H9 (cell line): ENCODE data around the gene PCYT1B. TPM values are rescaled to one million over a fixed set of nuclear protein-coding genes. Genes with fewer than 3 reads are reported as not detected.

ENCODE experiments used
- DNase-seq: peaks from one replicate; pipeline ENCODE4 v3.0.0-alpha.2; 2017
- H2AFZ ChIP-seq: one replicate; pipeline ENCODE4 v1.6.1; 2013; ENCODE audit warnings: mild to moderate bottlenecking, low read length, control low read depth, moderate library complexity
- H2AK5ac ChIP-seq: 2 replicates; pipeline ENCODE4 v1.6.1; 2013; ENCODE audit warnings: low read length, control low read depth, mixed read lengths; ENCODE audit not compliant: insufficient read length
- H2BK120ac ChIP-seq: one replicate; pipeline ENCODE4 v1.6.1; 2013; ENCODE audit warnings: low read depth, mild to moderate bottlenecking, low read length, control low read depth, inconsistent platforms; ENCODE audit not compliant: poor library complexity, severe bottlenecking
- H2BK12ac ChIP-seq: 2 replicates; pipeline ENCODE4 v1.6.1; 2013; ENCODE audit warnings: low read length, control low read depth, mixed read lengths, low read depth; ENCODE audit not compliant: insufficient read length
- H2BK15ac ChIP-seq: 2 replicates; pipeline ENCODE4 v1.6.1; 2013; ENCODE audit warnings: low read depth, low read length, control low read depth
- H2BK20ac ChIP-seq: one replicate; pipeline ENCODE4 v1.6.1; 2013; ENCODE audit warnings: low read depth, mild to moderate bottlenecking, low read length, control low read depth, inconsistent platforms; ENCODE audit not compliant: poor library complexity, severe bottlenecking
- H2BK5ac ChIP-seq: 2 replicates; pipeline ENCODE4 v1.6.1; 2013; ENCODE audit warnings: low read length, control low read depth, mixed read lengths; ENCODE audit not compliant: insufficient read length
- H3K14ac ChIP-seq: 2 replicates; pipeline ENCODE4 v1.6.1; 2013; ENCODE audit warnings: low read length, control low read depth; ENCODE audit not compliant: insufficient read depth
- H3K18ac ChIP-seq: 2 replicates; pipeline ENCODE4 v1.6.1; 2013; ENCODE audit warnings: low read depth, mild to moderate bottlenecking, mixed read lengths, low read length, control low read depth; ENCODE audit not compliant: insufficient read length
- H3K23ac ChIP-seq: 2 replicates; pipeline ENCODE4 v1.6.1; 2013; ENCODE audit warnings: low read length, control low read depth, mixed read lengths, low read depth; ENCODE audit not compliant: insufficient read length
- H3K23me2 ChIP-seq: 2 replicates; pipeline ENCODE4 v1.6.1; 2013; ENCODE audit warnings: low read depth, mild to moderate bottlenecking, mixed read lengths, low read length, control low read depth; ENCODE audit not compliant: insufficient read length, poor library complexity, severe bottlenecking
- H3K27ac ChIP-seq: 2 replicates; pipeline ENCODE4 v1.5.1; 2013; ENCODE audit warnings: low read length, control low read depth, mixed read lengths, low read depth; ENCODE audit not compliant: insufficient read length
- H3K27me3 ChIP-seq: 2 replicates; pipeline ENCODE4 v1.6.1; 2013; ENCODE audit warnings: low read length, control low read depth, inconsistent platforms; ENCODE audit not compliant: insufficient read depth
- H3K4ac ChIP-seq: 2 replicates; pipeline ENCODE4 v1.6.1; 2013; ENCODE audit warnings: low read depth, mild to moderate bottlenecking, control low read depth, inconsistent platforms, low read length, moderate library complexity
- H3K4me1 ChIP-seq: 2 replicates; pipeline ENCODE4 v1.6.1; 2013; ENCODE audit warnings: low read length, control low read depth, inconsistent platforms; ENCODE audit not compliant: insufficient read depth
- H3K4me2 ChIP-seq: 2 replicates; pipeline ENCODE4 v1.6.1; 2013; ENCODE audit warnings: low read length, control low read depth, mixed read lengths; ENCODE audit not compliant: insufficient read length, insufficient read depth
- H3K56ac ChIP-seq: 2 replicates; pipeline ENCODE4 v1.6.1; 2013; ENCODE audit warnings: low read depth, mild to moderate bottlenecking, mixed read lengths, low read length, control low read depth; ENCODE audit not compliant: insufficient read length
- H3K79me1 ChIP-seq: 2 replicates; pipeline ENCODE4 v1.6.1; 2013; ENCODE audit warnings: low read depth, mild to moderate bottlenecking, moderate library complexity, low read length, control low read depth, inconsistent platforms; ENCODE audit not compliant: insufficient read depth, poor library complexity, severe bottlenecking
- H3K79me2 ChIP-seq: 2 replicates; pipeline ENCODE4 v1.6.1; 2013; ENCODE audit warnings: low read length, control low read depth, inconsistent platforms; ENCODE audit not compliant: insufficient read depth
- H3K9ac ChIP-seq: 2 replicates; pipeline ENCODE4 v1.6.1; 2013; ENCODE audit warnings: low read length, control low read depth, mixed read lengths; ENCODE audit not compliant: insufficient read length; ENCODE audit errors: extremely low read depth
- H3K9me3 ChIP-seq: one replicate; pipeline ENCODE4 v1.6.1; 2013; ENCODE audit warnings: low read depth, low read length, inconsistent platforms; ENCODE audit not compliant: control insufficient read depth
- H3T11ph ChIP-seq: one replicate; pipeline ENCODE4 v1.6.1; 2013; ENCODE audit warnings: mild to moderate bottlenecking, low read length, control low read depth, inconsistent platforms
- H4K20me1 ChIP-seq: one replicate; pipeline ENCODE4 v1.6.1; 2013; ENCODE audit not compliant: control insufficient read depth, insufficient read length, insufficient read depth
- H4K5ac ChIP-seq: 2 replicates; pipeline ENCODE4 v1.6.1; 2013; ENCODE audit warnings: low read depth, mild to moderate bottlenecking, mixed read lengths, low read length, control low read depth; ENCODE audit not compliant: insufficient read length
- H4K8ac ChIP-seq: replicated peaks from 2 replicates; pipeline ENCODE4 v1.6.1; 2013; ENCODE audit warnings: low read length, control low read depth, mixed read lengths, low read depth; ENCODE audit not compliant: insufficient read length
- H4K91ac ChIP-seq: 2 replicates; pipeline ENCODE4 v1.6.1; 2013; ENCODE audit warnings: low read depth, mild to moderate bottlenecking, moderate library complexity, mixed read lengths, low read length, control low read depth; ENCODE audit not compliant: insufficient read length
- H3K27ac Mint-ChIP-seq, 3 experiments: 2 replicates in 2 of 3; 3 replicates in 1 of 3; pipeline ENCODE4 v1.8.0; 2020 to 2021; ENCODE audit warnings: mixed read lengths in 3 of 3, mild to moderate bottlenecking in 1 of 3, moderate library complexity in 1 of 3
- H3K27me3 Mint-ChIP-seq: 2 replicates; pipeline ENCODE4 v1.8.0; 2021; ENCODE audit warnings: low read depth, mild to moderate bottlenecking, moderate library complexity, mixed read lengths
- H3K36me3 Mint-ChIP-seq, 3 experiments: 2 replicates in 2 of 3; 3 replicates in 1 of 3; pipeline ENCODE4 v1.8.0; 2020 to 2021; ENCODE audit warnings: low read depth in 3 of 3, mixed read lengths in 3 of 3; ENCODE audit not compliant: insufficient read depth in 1 of 3
- H3K4me1 Mint-ChIP-seq, 2 experiments: 2 replicates each; pipeline ENCODE4 v1.8.0; 2020; ENCODE audit warnings: mixed read lengths in 2 of 2
- H3K4me3 Mint-ChIP-seq, 2 experiments: 2 replicates in 1 of 2; 3 replicates in 1 of 2; pipeline ENCODE4 v1.8.0; 2020 to 2021; ENCODE audit warnings: mild to moderate bottlenecking in 2 of 2, mixed read lengths in 2 of 2, moderate library complexity in 1 of 2
- H3K9me3 Mint-ChIP-seq, 2 experiments: 2 replicates in 1 of 2; 3 replicates in 1 of 2; pipeline ENCODE4 v1.8.0; 2020; ENCODE audit warnings: mild to moderate bottlenecking in 2 of 2, mixed read lengths in 2 of 2, moderate library complexity in 1 of 2
- CTCF ChIP-seq: fragments of 200-600 bp; sonication (generic); conservative IDR thresholded peaks from 3 replicates; pipeline ENCODE4 v1.8.0; 2021; ENCODE audit warnings: antibody characterized with exemption, mild to moderate bottlenecking
- WGBS: extraction: QIAGEN DNeasy Blood & Tissue Kit; methylation state at CpG from one replicate; pipeline ENCODE4 v1.1.7; 2013; ENCODE audit warnings: missing lambda C conversion rate, low lambda C conversion rate, mixed read lengths; ENCODE audit not compliant: insufficient read length; ENCODE audit errors: extremely low coverage; 5-methylcytosine and 5-hydroxymethylcytosine counted together
- total RNA-seq: library from RNA; stranded (reverse); gene quantifications from 2 replicates; pipeline ENCODE4 v1.2.1, GENCODE V29; 2021

Gene PCYT1B
- total RNA-seq, 1 experiment from 2014 or later: 29.1 TPM

GRCh38 chrX:24577091-24577490, 70.1 kb downstream of the PCYT1B start:
- WGBS: no CpG with 5 or more reads among the region's 9 CpGs
- no peaks in the 10 kb centered on the region for H3K79me2 ChIP-seq
- Mint-ChIP-seq H3K4me1 (no peaks in the 10 kb centered on the region), H3K36me3 (peaks cover 18 to 30% (median 29%) of the 10 kb centered on the region in 3 experiments; a peak in 6 of 7 replicates), H3K4me3 (no peak overlapping the region), H3K27me3 (no peaks in the 10 kb centered on the region), H3K9me3 (no peaks in the 10 kb centered on the region), H3K27ac (no peak overlapping the region)
- H2BK20ac ChIP-seq: no peak overlapping the region
- no peaks in the 10 kb centered on the region for H3K4me1 ChIP-seq
- H4K5ac ChIP-seq: no peak overlapping the region
- H3K18ac ChIP-seq: no peak overlapping the region
- no peak overlapping the region for H3K4ac ChIP-seq
- no peak overlapping the region for H3K9ac ChIP-seq
- no peak overlapping the region for H2AK5ac ChIP-seq
- H4K20me1 ChIP-seq: no peaks in the 10 kb centered on the region
- H2BK120ac ChIP-seq: no peak overlapping the region
- H3K23me2 ChIP-seq: no peaks in the 10 kb centered on the region
- no peak overlapping the region for H2BK5ac ChIP-seq
- no peak overlapping the region for H3K4me2 ChIP-seq
- H4K91ac ChIP-seq: no peak overlapping the region
- no peak overlapping the region for H2AFZ ChIP-seq
- no peak overlapping the region for H3K23ac ChIP-seq
- H4K8ac ChIP-seq: no peak overlapping the region
- H3K27me3 ChIP-seq: no peaks in the 10 kb centered on the region
- TF ChIP-seq CTCF: no peak
- no peak overlapping the region for H3T11ph ChIP-seq
- H3K56ac ChIP-seq: no peak overlapping the region
- H2BK12ac ChIP-seq: no peak overlapping the region
- H3K9me3 ChIP-seq: no peaks in the 10 kb centered on the region
- DNase-seq: no peak
- H3K14ac ChIP-seq: no peak overlapping the region
- no peak overlapping the region for H3K27ac ChIP-seq
- no peaks in the 10 kb centered on the region for H3K79me1 ChIP-seq
- no peak overlapping the region for H2BK15ac ChIP-seq
